Tibial nerve (tissue), 4 donors: ENCODE data around the gene EHHADH. TPM values are rescaled to one million over a fixed set of nuclear protein-coding genes. Genes with fewer than 3 reads are reported as not detected.

ENCODE experiments used
- small RNA-seq: library from RNA; depleted of rRNA; stranded (forward); fragments of <200 nt; gene quantifications from one replicate; pipeline ENCODE3, GENCODE V24; 2016
- total RNA-seq, 4 donors: library from RNA; depleted of rRNA; stranded (reverse); fragments of >200 nt; gene quantifications; one replicate each; pipeline ENCODE4 v1.1.0, GENCODE V29; 2016

Gene EHHADH
- total RNA-seq, 4 donors from 2014 or later: 3.1 to 5.2 (median 4.1) TPM

Small RNA genes within 50 kb of the gene (small RNA-seq; reads per million reads assigned to genes)
- gene MIR5588: not detected

Other genes starting within 250 kb of the EHHADH start
- gene C3orf70, start 101.0 kb downstream of the EHHADH start, total RNA-seq: 10 to 100 TPM in 2 of 4 donors, 1 to 10 TPM in 2; 7.8 to 13.8 (median 9.8) TPM
- 10 to 100 TPM in 3 of 4 donors, 1 to 10 TPM in 1; 8.4 to 18.0 (median 13.6) TPM for gene MAP3K13, start 109.1 kb upstream of the EHHADH start, total RNA-seq
- 10 to 100 TPM; 11.4 to 19.8 (median 14.9) TPM for gene TMEM41A, start 245.0 kb upstream of the EHHADH start, total RNA-seq